Putamen (tissue), 1 donor: Measurements from ENCODE around the gene CDYL2.
A peak's percentile ranks its signal among the peaks of the same experiment; 100 is the strongest.
"Not testable (repeated sequence)": the region's sequence is repeated elsewhere in the genome, so short reads cannot be mapped to it uniquely, and the experiment has no call there.

Experiments used
- DNase-seq: peaks from one replicate; pipeline ENCODE4 v3.0.0-alpha.2; 2016; ENCODE audit warnings: low spot score

Gene CDYL2

GRCh38 chr16:80743772-80744171 is 60.6 kb downstream of the CDYL2 start:
- DNase-seq = no peak

GRCh38 chr16:80743273-80743672 is 61.1 kb downstream of the CDYL2 start:
- no peak for DNase-seq

- no peak for DNase-seq
These were observed 62.1 kb downstream of the CDYL2 start for GRCh38 chr16:80742331-80742730.

- no peak for DNase-seq
These were observed 62.7 kb downstream of the CDYL2 start for GRCh38 chr16:80741724-80742123.

- peak; percentile 75 for DNase-seq
These were observed 64.9 kb downstream of the CDYL2 start for GRCh38 chr16:80739523-80739922.

- no peak for DNase-seq
These were observed 65.9 kb downstream of the CDYL2 start for GRCh38 chr16:80738521-80738920.

GRCh38 chr16:80735846-80736245 is 68.6 kb downstream of the CDYL2 start:
- no peak for DNase-seq

GRCh38 chr16:80733407-80733806 is 71.0 kb downstream of the CDYL2 start:
- no peak for DNase-seq

GRCh38 chr16:80731915-80732314 is 72.5 kb downstream of the CDYL2 start:
- no peak for DNase-seq

GRCh38 chr16:80727066-80727763 is 77.2 kb downstream of the CDYL2 start:
- DNase-seq = not testable (repeated sequence)

GRCh38 chr16:80725566-80726162 is 78.7 kb downstream of the CDYL2 start:
- DNase-seq = peak; percentile 65

GRCh38 chr16:80723981-80724380 is 80.4 kb downstream of the CDYL2 start:
- no peak for DNase-seq

- no peak for DNase-seq
These were observed 81.3 kb downstream of the CDYL2 start for GRCh38 chr16:80723091-80723490.

- DNase-seq = no peak
These were observed 83.5 kb downstream of the CDYL2 start for GRCh38 chr16:80720804-80721371.

GRCh38 chr16:80719573-80719972 is 84.8 kb downstream of the CDYL2 start:
- DNase-seq = no peak

- DNase-seq = no peak
These were observed 85.7 kb downstream of the CDYL2 start for GRCh38 chr16:80718480-80719220.

- no peak for DNase-seq
These were observed 86.8 kb downstream of the CDYL2 start for GRCh38 chr16:80717611-80718010.

- no peak for DNase-seq
These were observed 87.7 kb downstream of the CDYL2 start for GRCh38 chr16:80716564-80717139.

- DNase-seq = no peak
These were observed 93.0 kb downstream of the CDYL2 start for GRCh38 chr16:80711406-80711805.

GRCh38 chr16:80710918-80711317 is 93.5 kb downstream of the CDYL2 start:
- DNase-seq = no peak

GRCh38 chr16:80708823-80709222 is 95.6 kb downstream of the CDYL2 start:
- no peak for DNase-seq

- no peak for DNase-seq
These were observed 96.7 kb downstream of the CDYL2 start for GRCh38 chr16:80707686-80708085.

- DNase-seq = no peak
These were observed 98.8 kb downstream of the CDYL2 start for GRCh38 chr16:80705596-80705995.
